Measurements from ENCODE around the gene GCN1. TPM values are rescaled to one million over a fixed set of nuclear protein-coding genes. Genes with fewer than 3 reads are reported as not detected.

Gene GCN1
- total RNA-seq, 1 experiment from 2014 or later, result 117 TPM

GRCh38 chr12:120169946-120170345 is 24.6 kb downstream of the GCN1 start:
- intact Hi-C loops (cut with micrococcal nuclease), result no loop called here
- Mint-ChIP-seq H3K27ac (ENCODE audit: low read depth, unreplicated experiment) (no peak overlapping the region), H3K4me1 (ENCODE audit: insufficient read depth, unreplicated experiment) (no peaks in the 10 kb centered on the region), H3K4me3 (ENCODE audit: unreplicated experiment) (no peak overlapping the region), H3K9me3 (ENCODE audit: unreplicated experiment) (no peaks in the 10 kb centered on the region), H3K27me3 (ENCODE audit: insufficient read depth, unreplicated experiment) (no peaks in the 10 kb centered on the region), H3K36me3 (ENCODE audit: insufficient read depth, unreplicated experiment) (peaks cover 98% of the 10 kb centered on the region)
- DNase-seq (ENCODE audit: unreplicated experiment), result no peak
- no TSS peak for BruUV-seq (replicated peaks)
- ChIA-PET CTCF (no interaction called here), POLR2A (interaction anchor here (1.2 to 2.2 kb wide), 2 partner anchors 30 to 31 kb away, joined by 3 to 5 read pairs; partner anchors contain the start of gene RPLP0)
- TF ChIP-seq CTCF (IDR thresholded peaks at IDR 0.05; ENCODE audit: unreplicated experiment), result no peak

- no peak overlapping the region for H3K27ac Mint-ChIP-seq (ENCODE audit: low read depth, unreplicated experiment)
These were observed 26.2 kb downstream of the GCN1 start for GRCh38 chr12:120168337-120168736.

GRCh38 chr12:120167529-120168095 is 26.9 kb downstream of the GCN1 start:
- TF ChIP-seq CTCF (IDR thresholded peaks at IDR 0.05; ENCODE audit: unreplicated experiment), result no peak
- Mint-ChIP-seq H3K27me3 (ENCODE audit: insufficient read depth, unreplicated experiment) (no peaks in the 10 kb centered on the region), H3K9me3 (ENCODE audit: unreplicated experiment) (no peaks in the 10 kb centered on the region), H3K4me1 (ENCODE audit: insufficient read depth, unreplicated experiment) (no peaks in the 10 kb centered on the region), H3K27ac (ENCODE audit: low read depth, unreplicated experiment) (no peak overlapping the region), H3K4me3 (ENCODE audit: unreplicated experiment) (no peak overlapping the region), H3K36me3 (ENCODE audit: insufficient read depth, unreplicated experiment) (peaks cover 95% of the 10 kb centered on the region)
- ChIA-PET POLR2A (interaction anchor here (0.7 to 1.7 kb wide), 4 partner anchors 8 to 125 kb away, joined by 3 to 6 read pairs (median 4); partner anchors contain the start of genes RNU4-1 and RPLP0), CTCF (interaction anchor here (0.6 to 1.5 kb wide), 3 partner anchors 10 to 113 kb away, joined by 3 read pairs; no protein-coding TSS in a partner anchor)
- no peak for DNase-seq (ENCODE audit: unreplicated experiment)
- no TSS peak for BruUV-seq (replicated peaks)
- intact Hi-C loops (cut with micrococcal nuclease), result no loop called here

More at GRCh38 chr12:120168337-120168736, 26.2 kb downstream of the GCN1 start:
- H3K27me3 Mint-ChIP-seq (ENCODE audit: insufficient read depth, unreplicated experiment), result no peaks in the 10 kb centered on the region
- H3K9me3 Mint-ChIP-seq (ENCODE audit: unreplicated experiment), result no peaks in the 10 kb centered on the region
- POLR2A ChIA-PET, result interaction anchor here (0.7 to 1.7 kb wide), 2 partner anchors 9 to 124 kb away, joined by 3 to 4 read pairs; partner anchors contain the start of gene RNU4-1
- BruUV-seq (replicated peaks), result no TSS peak
- intact Hi-C loops (cut with micrococcal nuclease), result no loop called here
- no peak for DNase-seq (ENCODE audit: unreplicated experiment)
- H3K36me3 Mint-ChIP-seq (ENCODE audit: insufficient read depth, unreplicated experiment), result peaks cover 97% of the 10 kb centered on the region
- H3K4me1 Mint-ChIP-seq (ENCODE audit: insufficient read depth, unreplicated experiment), result no peaks in the 10 kb centered on the region
- H3K4me3 Mint-ChIP-seq (ENCODE audit: unreplicated experiment), result no peak overlapping the region
- CTCF ChIA-PET, result interaction anchor here (0.5 to 1.5 kb wide), 4 partner anchors 10 to 119 kb away, joined by 3 to 5 read pairs (median 3); no protein-coding TSS in a partner anchor
- no peak for TF ChIP-seq CTCF (IDR thresholded peaks at IDR 0.05; ENCODE audit: unreplicated experiment)

GRCh38 chr12:120164293-120164692 is 30.2 kb downstream of the GCN1 start:
- no peaks in the 10 kb centered on the region for H3K4me1 Mint-ChIP-seq (ENCODE audit: insufficient read depth, unreplicated experiment)
- ChIA-PET POLR2A (no interaction called here), CTCF (no interaction called here)
- no peak for DNase-seq (ENCODE audit: unreplicated experiment)
- intact Hi-C loops (cut with micrococcal nuclease), result no loop called here
- H3K27ac Mint-ChIP-seq (ENCODE audit: low read depth, unreplicated experiment), result no peak overlapping the region
- peaks cover 87% of the 10 kb centered on the region for H3K36me3 Mint-ChIP-seq (ENCODE audit: insufficient read depth, unreplicated experiment)
- H3K4me3 Mint-ChIP-seq (ENCODE audit: unreplicated experiment), result no peak overlapping the region
- H3K9me3 Mint-ChIP-seq (ENCODE audit: unreplicated experiment), result no peaks in the 10 kb centered on the region
- TF ChIP-seq CTCF (IDR thresholded peaks at IDR 0.05; ENCODE audit: unreplicated experiment), result no peak
- BruUV-seq (replicated peaks), result no TSS peak
- no peaks in the 10 kb centered on the region for H3K27me3 Mint-ChIP-seq (ENCODE audit: insufficient read depth, unreplicated experiment)
